Suppressor macrophage (primary cell): ENCODE results near the gene PSG6.
"Not testable (repeated sequence)": the region's sequence is repeated elsewhere in the genome, so short reads cannot be mapped to it uniquely, and the experiment has no call there.

Source experiments
- DNase-seq, 4 experiments: peaks; one replicate each; pipeline ENCODE4 v3.0.0-alpha.2; 2020 to 2022

The PSG6 gene

GRCh38 chr19:42906162-42906561 is 11.5 kb downstream of the PSG6 start:
- not testable (repeated sequence) for DNase-seq

- not testable (repeated sequence) for DNase-seq
These were observed 17.1 kb downstream of the PSG6 start for GRCh38 chr19:42900561-42900960.

GRCh38 chr19:42899674-42900073 is 18.0 kb downstream of the PSG6 start:
- not testable (repeated sequence) for DNase-seq

GRCh38 chr19:42899110-42899509 is 18.6 kb downstream of the PSG6 start:
- not testable (repeated sequence) for DNase-seq

GRCh38 chr19:42898656-42899055 is 19.0 kb downstream of the PSG6 start:
- DNase-seq, result not testable (repeated sequence)

- DNase-seq, result not testable (repeated sequence)
These were observed 20.0 kb downstream of the PSG6 start for GRCh38 chr19:42897729-42898128.

- not testable (repeated sequence) for DNase-seq
These were observed 27.2 kb downstream of the PSG6 start for GRCh38 chr19:42890446-42890845.

GRCh38 chr19:42887876-42888445 is 29.7 kb downstream of the PSG6 start:
- DNase-seq, result not testable (repeated sequence)

- not testable (repeated sequence) for DNase-seq
These were observed 35.0 kb downstream of the PSG6 start for GRCh38 chr19:42882730-42883129.

GRCh38 chr19:42882010-42882409 is 35.7 kb downstream of the PSG6 start:
- DNase-seq, result not testable (repeated sequence)

- peak in 1 of 4 experiments; percentile 1 for DNase-seq
These were observed 36.4 kb downstream of the PSG6 start for GRCh38 chr19:42881279-42881678.

- not testable (repeated sequence) for DNase-seq
These were observed 37.1 kb downstream of the PSG6 start for GRCh38 chr19:42880621-42881020.

- no peak for DNase-seq
These were observed 38.1 kb downstream of the PSG6 start, which contains the start of gene PSG1 for GRCh38 chr19:42879613-42880012. Gene PSG1 (minus strand): TSS chr19:42879713. CDS start chr19:42879581, 132 bp downstream.

GRCh38 chr19:42876596-42876995 is 41.1 kb downstream of the PSG6 start:
- not testable (repeated sequence) for DNase-seq

- not testable (repeated sequence) for DNase-seq
These were observed 41.8 kb downstream of the PSG6 start for GRCh38 chr19:42875881-42876280.

GRCh38 chr19:42874901-42875813 is 42.5 kb downstream of the PSG6 start:
- not testable (repeated sequence) for DNase-seq

- DNase-seq, result not testable (repeated sequence)
These were observed 43.6 kb downstream of the PSG6 start for GRCh38 chr19:42874136-42874535.

- no peak for DNase-seq
These were observed 45.1 kb downstream of the PSG6 start for GRCh38 chr19:42872608-42873007.

GRCh38 chr19:42857544-42857867 is 60.2 kb downstream of the PSG6 start:
- DNase-seq, result no peak

- DNase-seq, result peak in 3 of 4 experiments; percentile 14 to 20 (median 19)
These were observed 60.7 kb downstream of the PSG6 start for GRCh38 chr19:42856866-42857543.

GRCh38 chr19:42854745-42855144 is 62.9 kb downstream of the PSG6 start:
- DNase-seq, result not testable (repeated sequence)

GRCh38 chr19:42853231-42853630 is 64.5 kb downstream of the PSG6 start:
- not testable (repeated sequence) for DNase-seq

- not testable (repeated sequence) for DNase-seq
These were observed 64.9 kb downstream of the PSG6 start for GRCh38 chr19:42852821-42853220.
